Measurements from ENCODE around the gene TEX261. TPM values are rescaled to one million over a fixed set of nuclear protein-coding genes. Genes with fewer than 3 reads are reported as not detected.

Gene TEX261
- total RNA-seq, 2 donors from 2014 or later: 43.6 to 58.8 TPM

GRCh38 chr2:70988726-70989648 is 5.7 kb downstream of the TEX261 start:
- H3K27ac ChIP-seq: no peak overlapping the region
- H3K4me1 ChIP-seq: peaks cover 9% of the 10 kb centered on the region
- no peaks in the 10 kb centered on the region for H3K9me3 ChIP-seq
- no peak overlapping the region for H3K4me3 ChIP-seq
- no peak for TF ChIP-seq CTCF (IDR thresholded peaks at IDR 0.05)
- intact Hi-C loops (cut with DNase I): no loop called here
- DNase-seq: no peak
- H3K36me3 ChIP-seq: peaks cover 5% of the 10 kb centered on the region
- H3K9ac ChIP-seq (ENCODE audit: low read depth in 2 of 2, low read length in 2 of 2): no peak overlapping the region
- no peaks in the 10 kb centered on the region for H3K27me3 ChIP-seq

GRCh38 chr2:70988151-70988550 is 6.5 kb downstream of the TEX261 start:
- peaks cover 5% of the 10 kb centered on the region for H3K36me3 ChIP-seq
- DNase-seq: no peak
- no peak overlapping the region for H3K27ac ChIP-seq

GRCh38 chr2:70987386-70987785 is 7.3 kb downstream of the TEX261 start:
- no peak overlapping the region for H3K4me3 ChIP-seq
- peaks cover 5% of the 10 kb centered on the region for H3K36me3 ChIP-seq
- TF ChIP-seq CTCF (IDR thresholded peaks at IDR 0.05): no peak
- no peaks in the 10 kb centered on the region for H3K9me3 ChIP-seq
- H3K27me3 ChIP-seq: no peaks in the 10 kb centered on the region
- H3K9ac ChIP-seq (ENCODE audit: low read depth in 2 of 2, low read length in 2 of 2): no peak overlapping the region
- DNase-seq: no peak
- no peak overlapping the region for H3K27ac ChIP-seq
- no peaks in the 10 kb centered on the region for H3K4me1 ChIP-seq
- intact Hi-C loops (cut with DNase I): no loop called here

More at GRCh38 chr2:70988151-70988550, 6.5 kb downstream of the TEX261 start:
- Histone ChIP-seq H3K9ac (ENCODE audit: low read depth in 2 of 2, low read length in 2 of 2) (no peak overlapping the region), H3K4me1 (peaks cover 3% of the 10 kb centered on the region), H3K27me3 (no peaks in the 10 kb centered on the region), H3K9me3 (no peaks in the 10 kb centered on the region), H3K4me3 (no peak overlapping the region)
- TF ChIP-seq CTCF (IDR thresholded peaks at IDR 0.05): no peak
- intact Hi-C loops (cut with DNase I): no loop called here

- H3K36me3 ChIP-seq: peaks cover 5% of the 10 kb centered on the region
- no peak for DNase-seq
Observed at GRCh38 chr2:70986499-70987189, 8.0 kb downstream of the TEX261 start.

More at GRCh38 chr2:70986499-70987189, 8.0 kb downstream of the TEX261 start:
- H3K4me3 ChIP-seq: no peak overlapping the region
- H3K4me1 ChIP-seq: no peaks in the 10 kb centered on the region
- no peak overlapping the region for H3K9ac ChIP-seq (ENCODE audit: low read depth in 2 of 2, low read length in 2 of 2)
- no peaks in the 10 kb centered on the region for H3K9me3 ChIP-seq
- intact Hi-C loops (cut with DNase I): no loop called here
- TF ChIP-seq CTCF (IDR thresholded peaks at IDR 0.05): no peak
- H3K27me3 ChIP-seq: no peaks in the 10 kb centered on the region
- H3K27ac ChIP-seq: no peak overlapping the region
